Esophagus squamous epithelium (tissue), 5 donors: ENCODE data around the gene PTPN2. TPM values are rescaled to one million over a fixed set of nuclear protein-coding genes. Genes with fewer than 3 reads are reported as not detected.

Experiments used
- DNase-seq: peaks from one replicate; lab custom pipeline; 2025; lab: John Stamatoyannopoulos, UW
- H3K27ac ChIP-seq, 4 donors: fragments of 200-600 bp; sonication (generic); one replicate each; pipeline ENCODE4 v1.5.1; 2016 to 2019; ENCODE audit warnings: mild to moderate bottlenecking in 1 of 4
- H3K27me3 ChIP-seq, 4 donors: fragments of 200-600 bp; sonication (generic); 1 replicate in 3 of 4; 2 replicates in 1 of 4; pipeline versions ENCODE4 v1.5.1 to v1.6.0; 2017 to 2021; ENCODE audit warnings: antibody characterized with exemption in 1 of 4
- H3K36me3 ChIP-seq, 3 donors: fragments of 200-600 bp; sonication (generic); one replicate each; pipeline ENCODE4 v1.5.1; 2016 to 2019
- H3K4me1 ChIP-seq, 3 donors: fragments of 200-600 bp; sonication (generic); one replicate each; pipeline ENCODE4 v1.5.1; 2017 to 2019
- H3K4me3 ChIP-seq, 4 donors: fragments of 200-600 bp; sonication (generic); 1 replicate in 3 of 4; 2 replicates in 1 of 4; pipeline ENCODE4 v1.5.1; 2016 to 2019; ENCODE audit warnings: mild to moderate bottlenecking in 2 of 4, moderate library complexity in 1 of 4
- H3K9me3 ChIP-seq, 3 donors: fragments of 200-600 bp; sonication (generic); one replicate each; pipeline ENCODE4 v1.5.1; 2016 to 2019
- CTCF ChIP-seq, 6 experiments: fragments of 450-650 bp in 4 of 6; fragments of 200-600 bp in 2 of 6; sonication (generic) in 2 of 6; IDR thresholded peaks; one replicate each; pipeline ENCODE4 v1.5.1; 2016 to 2019; ENCODE audit warnings: antibody characterized with exemption in 6 of 6, mild to moderate bottlenecking in 4 of 6, moderate library complexity in 4 of 6
- POLR2A ChIP-seq, 4 donors: fragments of 450-650 bp; IDR thresholded peaks; one replicate each; pipeline ENCODE4 v1.6.1; 2017; ENCODE audit warnings: antibody characterized with exemption in 4 of 4, mild to moderate bottlenecking in 4 of 4, moderate library complexity in 3 of 4
- WGBS, 2 donors: methylation state at CpG; one replicate each; pipeline ENCODE4 v1.1.5; 2018; 5-methylcytosine and 5-hydroxymethylcytosine counted together
- intact Hi-C: fragments of 100-400 bp; cut with DNase I; formaldehyde crosslinking; loops from one replicate; pipeline ENCODE4 v1.15.0; 2022
- small RNA-seq, 4 donors: library from RNA; depleted of rRNA; stranded (forward); fragments of <200 nt; gene quantifications; one replicate each; pipeline ENCODE3, GENCODE V24; 2016
- total RNA-seq, 4 donors: library from RNA; depleted of rRNA; stranded (reverse); fragments of >200 nt; gene quantifications; one replicate each; pipeline ENCODE4 v1.1.0, GENCODE V29; 2016
- donor health status: DM: yes; HTN: yes; CAD: no.

The PTPN2 gene
- total RNA-seq, 4 donors from 2014 or later, result 31.8 to 37.9 (median 33.4) TPM

- no peak for DNase-seq
- TF ChIP-seq CTCF (IDR thresholded peaks at IDR 0.05), result no peak
- no peak for TF ChIP-seq POLR2A (IDR thresholded peaks at IDR 0.05)
- Histone ChIP-seq H3K27me3 (no peaks in the 10 kb centered on the region), H3K4me1 (no peaks in the 10 kb centered on the region), H3K27ac (no peak overlapping the region), H3K9me3 (no peaks in the 10 kb centered on the region), H3K4me3 (no peak overlapping the region), H3K36me3 (no peaks in the 10 kb centered on the region)
- 13 to 27% methylated on average over 1 to 5 of the region's 5 CpGs for WGBS, 2 donors
- intact Hi-C loops, result no loop called here
Measured at GRCh38 chr18:12742453-12742852, 141.6 kb downstream of the PTPN2 start.

Small RNA genes within 50 kb of the gene (small RNA-seq; reads per million reads assigned to genes)
- gene RF00019, result 0 reads per million in 4 donors

Other genes starting within 250 kb of the PTPN2 start
- 10 to 100 TPM in 3 of 4 donors, 1 to 10 TPM in 1; 1.9 to 25.3 (median 13.4) TPM for gene SPIRE1, start 226.1 kb downstream of the PTPN2 start, total RNA-seq
- 10 to 100 TPM; 10.7 to 13.6 (median 11.6) TPM for gene CEP76, start 181.5 kb downstream of the PTPN2 start, total RNA-seq
- 10 to 100 TPM; 41.6 to 89.9 (median 71.2) TPM for gene PSMG2, start 181.2 kb downstream of the PTPN2 start, total RNA-seq
- gene SEH1L, start 63.8 kb upstream of the PTPN2 start, total RNA-seq, result 10 to 100 TPM; 21.9 to 55.5 (median 38.9) TPM
- 10 to 100 TPM in 3 of 4 donors, 1 to 10 TPM in 1; 7.3 to 21.6 (median 13.6) TPM for gene CEP192, start 107.1 kb upstream of the PTPN2 start, total RNA-seq